ENCODE results near the gene XKRX. TPM values are rescaled to one million over a fixed set of nuclear protein-coding genes. Genes with fewer than 3 reads are reported as not detected.

XKRX gene
- polyA plus RNA-seq (2011; rRNA removed) (0.02 TPM in 1 of 2 replicates, not detected in the other), polyA minus RNA-seq (2011; rRNA and poly(A)+ RNA removed) (0.09 TPM in 1 of 2 replicates, not detected in the other)

- no peak for TF ChIP-seq CTCF (IDR thresholded peaks at IDR 0.05; ENCODE audit: insufficient read depth, low read depth, low read length)
- H3K36me3 ChIP-seq (ENCODE audit: control insufficient read depth, insufficient read depth, low read length), result no peaks in the 10 kb centered on the region
- peak within 1 kb of the TSS; percentile 42 for H3K4me3 ChIP-seq (ENCODE audit: low read depth, low read length)
- ChIA-PET POLR2A (no interaction called here), CTCF (no interaction called here)
- no peaks in the 10 kb centered on the region for H3K27me3 ChIP-seq (ENCODE audit: control insufficient read depth, insufficient read depth, low read length)
- DNase-seq (ENCODE audit: low read depth), result no peak
Measured at GRCh38 chrX:100928660-100929613, at the start of gene XKRX. Gene XKRX (minus strand): TSS chrX:100928917. CDS start chrX:100928304, 613 bp downstream.

- ChIA-PET CTCF (interaction anchor here (0.6 kb wide), 1 partner anchor 10 kb away, joined by 3 read pairs; no protein-coding TSS in a partner anchor), POLR2A (no interaction called here)
- no peak for DNase-seq (ENCODE audit: low read depth)
- TF ChIP-seq CTCF (IDR thresholded peaks at IDR 0.05; ENCODE audit: insufficient read depth, low read depth, low read length), result no peak
- no peak overlapping the region for H3K4me3 ChIP-seq (ENCODE audit: low read depth, low read length)
- no peaks in the 10 kb centered on the region for H3K36me3 ChIP-seq (ENCODE audit: control insufficient read depth, insufficient read depth, low read length)
- no peaks in the 10 kb centered on the region for H3K27me3 ChIP-seq (ENCODE audit: control insufficient read depth, insufficient read depth, low read length)
Measured at GRCh38 chrX:100976211-100976610, 47.5 kb upstream of the XKRX start.

- Histone ChIP-seq H3K36me3 (ENCODE audit: control insufficient read depth, insufficient read depth, low read length) (no peaks in the 10 kb centered on the region), H3K27me3 (ENCODE audit: control insufficient read depth, insufficient read depth, low read length) (no peaks in the 10 kb centered on the region), H3K4me3 (ENCODE audit: low read depth, low read length) (no peak overlapping the region)
- no peak for DNase-seq (ENCODE audit: low read depth)
- POLR2A ChIA-PET, result no interaction called here
- TF ChIP-seq CTCF (IDR thresholded peaks at IDR 0.05; ENCODE audit: insufficient read depth, low read depth, low read length), result no peak
- CTCF ChIA-PET, result no interaction called here
Measured at GRCh38 chrX:100975212-100975611, 46.5 kb upstream of the XKRX start.

- TF ChIP-seq CTCF (IDR thresholded peaks at IDR 0.05; ENCODE audit: insufficient read depth, low read depth, low read length), result no peak
- Histone ChIP-seq H3K4me3 (ENCODE audit: low read depth, low read length) (no peak overlapping the region), H3K27me3 (ENCODE audit: control insufficient read depth, insufficient read depth, low read length) (no peaks in the 10 kb centered on the region), H3K36me3 (ENCODE audit: control insufficient read depth, insufficient read depth, low read length) (no peaks in the 10 kb centered on the region)
- DNase-seq (ENCODE audit: low read depth), result no peak
- ChIA-PET CTCF (no interaction called here), POLR2A (no interaction called here)
Measured at GRCh38 chrX:100973411-100973810, 44.7 kb upstream of the XKRX start.

- no peaks in the 10 kb centered on the region for H3K36me3 ChIP-seq (ENCODE audit: control insufficient read depth, insufficient read depth, low read length)
- no peak for DNase-seq (ENCODE audit: low read depth)
- TF ChIP-seq CTCF (IDR thresholded peaks at IDR 0.05; ENCODE audit: insufficient read depth, low read depth, low read length), result no peak
- CTCF ChIA-PET, result no interaction called here
- no peak overlapping the region for H3K4me3 ChIP-seq (ENCODE audit: low read depth, low read length)
- POLR2A ChIA-PET, result no interaction called here
- H3K27me3 ChIP-seq (ENCODE audit: control insufficient read depth, insufficient read depth, low read length), result no peaks in the 10 kb centered on the region
Measured at GRCh38 chrX:100969936-100970335, 41.2 kb upstream of the XKRX start.
